ENCODE results near the gene CEP128.

Gene CEP128

DNA sequence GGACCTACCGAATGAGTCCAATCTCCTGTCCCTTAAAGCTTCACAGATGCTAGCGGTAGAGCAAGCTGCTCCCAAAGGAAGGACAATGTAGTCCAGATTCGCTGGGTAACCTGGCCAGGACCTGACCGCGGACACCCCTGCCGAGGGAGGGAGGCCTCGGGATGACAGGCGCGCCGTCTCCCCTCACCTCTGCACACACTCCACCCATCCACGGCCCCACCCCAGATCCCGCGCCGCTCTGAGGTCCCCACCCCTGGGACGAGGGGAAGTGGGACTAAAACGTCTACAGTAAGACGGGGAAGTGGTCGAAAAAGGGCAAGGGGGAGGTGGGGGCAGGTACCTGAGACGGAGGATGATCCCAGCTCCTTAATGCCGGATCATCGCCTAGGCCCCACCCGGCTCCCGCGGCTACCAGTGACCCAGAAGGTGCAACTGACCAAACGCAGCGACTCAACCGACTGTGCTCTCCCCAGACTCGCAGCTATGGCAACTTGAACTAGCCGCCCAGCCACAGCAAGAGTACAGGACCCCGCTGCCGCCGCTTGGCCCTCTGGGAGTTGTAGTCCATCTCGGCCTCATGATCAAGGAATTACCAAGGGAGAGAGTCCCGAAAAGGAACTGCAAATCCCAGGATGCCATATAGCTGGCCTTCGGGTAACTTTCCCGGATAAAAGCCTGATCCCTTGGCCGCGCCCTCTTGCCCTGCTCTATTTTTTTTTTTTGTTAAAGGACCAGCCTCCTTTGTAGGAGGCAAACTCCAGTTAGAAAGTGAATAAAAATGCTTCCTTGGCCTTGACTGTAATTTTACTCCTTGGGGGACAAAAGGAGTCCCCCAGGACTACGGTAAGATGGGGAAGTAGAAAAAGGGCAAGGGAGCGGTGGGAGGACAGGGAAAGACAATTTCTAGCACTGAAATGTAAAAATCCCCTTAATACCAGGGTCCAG lies at the start of gene CEP128:
Gene CEP128, minus strand, starts transcription at position 498 of the 945 bp plus-strand sequence.
- no peaks in the 10 kb centered on the region for H3K9me3 Mint-ChIP-seq
- peaks cover 2% of the 10 kb centered on the region for H3K36me3 Mint-ChIP-seq
- H3K27ac Mint-ChIP-seq, result peak within 1 kb of the TSS; percentile 97
- peaks cover 33% of the 10 kb centered on the region for H3K4me1 Mint-ChIP-seq
- peak within 1 kb of the TSS; percentile 90 for H3K4me3 Mint-ChIP-seq
- H3K27me3 Mint-ChIP-seq, result no peaks in the 10 kb centered on the region

DNA sequence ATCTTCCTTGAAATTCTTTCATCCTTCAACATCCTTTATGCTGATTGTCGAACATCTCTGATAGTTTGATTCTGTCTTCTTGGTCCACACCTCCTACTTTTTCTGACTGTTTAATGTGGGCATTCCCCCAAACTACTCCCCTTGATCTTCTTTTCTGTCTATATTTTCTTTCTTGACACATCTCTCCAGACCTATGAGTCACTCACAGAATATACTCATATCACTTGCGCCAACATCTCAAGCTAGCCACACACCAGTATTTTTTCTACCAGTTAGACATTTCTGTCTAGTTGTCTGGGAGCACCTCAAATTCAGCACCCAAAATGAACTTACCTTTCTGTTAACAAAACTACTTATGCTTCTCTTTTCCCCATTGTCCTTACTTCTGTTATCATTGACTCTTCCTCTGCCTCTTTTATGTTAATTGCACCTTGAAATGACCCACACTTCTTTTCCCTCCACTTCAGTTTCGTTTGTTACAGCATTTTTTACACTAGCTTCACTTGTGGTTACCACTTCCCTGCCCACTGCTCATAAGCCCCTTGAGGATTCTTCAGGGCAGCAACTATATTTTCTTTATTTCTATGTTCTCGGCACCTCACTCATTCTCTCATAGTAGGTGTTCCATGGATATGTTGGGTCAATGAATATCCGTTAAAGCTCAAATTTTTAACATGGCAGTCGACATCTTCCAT lies 47.3 kb upstream of the CEP128 start:
- H3K9me3 Mint-ChIP-seq, result no peaks in the 10 kb centered on the region
- H3K36me3 Mint-ChIP-seq, result no peaks in the 10 kb centered on the region
- H3K27ac Mint-ChIP-seq, result no peak overlapping the region
- H3K27me3 Mint-ChIP-seq, result peaks cover 10% of the 10 kb centered on the region
- H3K4me1 Mint-ChIP-seq, result no peaks in the 10 kb centered on the region
- no peak overlapping the region for H3K4me3 Mint-ChIP-seq

DNA sequence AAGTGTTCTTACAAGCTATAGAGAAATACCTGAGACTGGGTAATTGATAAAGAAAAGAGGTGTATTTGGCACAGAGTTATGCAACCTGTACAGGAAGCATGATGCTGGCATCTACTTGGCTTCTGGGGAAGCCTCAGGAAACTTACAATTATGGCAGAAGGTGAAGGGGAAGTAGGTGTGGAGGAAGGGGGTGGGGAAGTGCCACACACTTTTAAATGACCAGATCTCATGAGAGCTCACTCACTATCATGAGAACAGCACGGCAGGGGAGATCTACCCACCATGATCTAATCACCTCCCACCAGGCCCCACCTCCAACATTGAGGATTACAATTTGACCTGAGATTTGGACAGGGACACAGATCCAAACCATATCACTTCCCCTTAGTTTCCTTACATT lies 46.7 kb upstream of the CEP128 start:
- Mint-ChIP-seq H3K27ac (no peak overlapping the region), H3K9me3 (no peaks in the 10 kb centered on the region), H3K27me3 (peaks cover 10% of the 10 kb centered on the region), H3K4me1 (no peaks in the 10 kb centered on the region), H3K4me3 (no peak overlapping the region), H3K36me3 (no peaks in the 10 kb centered on the region)

DNA sequence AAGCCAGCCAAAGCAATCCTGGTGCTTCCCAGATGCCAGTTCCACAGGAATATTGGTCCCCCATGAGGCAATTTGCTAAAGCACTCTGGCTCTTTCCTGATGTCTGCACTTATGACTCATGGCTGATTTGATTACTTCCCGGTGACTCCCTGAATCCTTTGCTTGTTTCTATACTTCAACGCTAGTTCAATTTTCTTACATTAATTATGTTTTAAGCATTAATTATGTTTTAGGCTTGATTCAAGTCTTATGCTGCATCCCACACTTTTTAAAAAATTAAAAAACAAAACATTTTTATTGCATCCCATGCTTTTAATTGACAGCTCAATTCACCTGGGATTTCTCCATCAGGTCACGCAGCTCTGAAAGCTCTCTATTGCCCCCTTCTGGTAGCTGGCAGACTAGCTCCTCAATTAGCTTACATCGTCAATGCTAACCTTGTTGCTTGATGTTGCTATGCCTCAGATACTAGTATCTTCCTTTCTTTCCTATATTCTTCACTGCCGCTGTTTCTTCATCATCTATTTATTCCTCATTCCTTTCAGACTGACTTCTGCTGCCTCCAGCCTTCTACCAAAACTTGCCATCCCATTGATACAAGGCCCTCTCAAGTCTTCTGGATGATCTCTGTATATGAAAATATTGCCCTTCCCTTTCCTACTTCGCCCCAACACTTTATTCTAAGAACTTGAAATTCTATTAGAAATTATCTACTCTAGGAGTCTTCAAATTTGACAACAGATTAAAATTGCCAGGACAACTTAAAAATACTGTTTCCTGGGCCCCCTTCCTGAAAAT lies 45.9 kb upstream of the CEP128 start:
- H3K4me1 Mint-ChIP-seq, result no peaks in the 10 kb centered on the region
- H3K27me3 Mint-ChIP-seq, result peaks cover 10% of the 10 kb centered on the region
- no peaks in the 10 kb centered on the region for H3K9me3 Mint-ChIP-seq
- H3K4me3 Mint-ChIP-seq, result no peak overlapping the region
- H3K27ac Mint-ChIP-seq, result no peak overlapping the region
- no peaks in the 10 kb centered on the region for H3K36me3 Mint-ChIP-seq

DNA sequence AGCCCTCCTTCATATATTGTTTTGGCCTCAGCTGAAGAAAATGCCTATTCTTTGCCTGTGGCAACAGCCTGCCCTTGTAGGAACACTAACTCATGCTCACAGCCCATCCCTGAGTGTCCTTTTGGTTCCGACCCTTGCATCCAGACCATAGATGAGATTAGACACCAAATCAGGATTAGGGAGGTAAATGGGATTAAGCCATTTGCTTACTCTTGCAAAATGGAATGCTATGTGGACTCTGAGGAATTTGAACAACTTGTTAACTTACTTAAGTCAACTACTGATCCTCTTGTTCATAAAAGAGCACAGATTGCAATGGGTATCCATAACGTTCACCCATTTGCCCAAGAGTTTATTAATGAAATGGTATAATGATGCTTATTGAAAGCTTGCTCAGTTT lies 41.2 kb upstream of the CEP128 start:
- H3K27ac Mint-ChIP-seq, result no peak overlapping the region

GRCh38 chr14:80981673-80982072 lies 40.1 kb upstream of the CEP128 start:
- Mint-ChIP-seq H3K4me1 (peaks cover 9% of the 10 kb centered on the region), H3K27me3 (peaks cover 7% of the 10 kb centered on the region), H3K4me3 (no peak overlapping the region), H3K9me3 (no peaks in the 10 kb centered on the region), H3K36me3 (no peaks in the 10 kb centered on the region), H3K27ac (no peak overlapping the region)

More for the DNA sequence above, 41.2 kb upstream of the CEP128 start:
- H3K9me3 Mint-ChIP-seq, result no peaks in the 10 kb centered on the region
- H3K4me1 Mint-ChIP-seq, result peaks cover 9% of the 10 kb centered on the region
- no peak overlapping the region for H3K4me3 Mint-ChIP-seq
- no peaks in the 10 kb centered on the region for H3K36me3 Mint-ChIP-seq
- peaks cover 7% of the 10 kb centered on the region for H3K27me3 Mint-ChIP-seq

DNA sequence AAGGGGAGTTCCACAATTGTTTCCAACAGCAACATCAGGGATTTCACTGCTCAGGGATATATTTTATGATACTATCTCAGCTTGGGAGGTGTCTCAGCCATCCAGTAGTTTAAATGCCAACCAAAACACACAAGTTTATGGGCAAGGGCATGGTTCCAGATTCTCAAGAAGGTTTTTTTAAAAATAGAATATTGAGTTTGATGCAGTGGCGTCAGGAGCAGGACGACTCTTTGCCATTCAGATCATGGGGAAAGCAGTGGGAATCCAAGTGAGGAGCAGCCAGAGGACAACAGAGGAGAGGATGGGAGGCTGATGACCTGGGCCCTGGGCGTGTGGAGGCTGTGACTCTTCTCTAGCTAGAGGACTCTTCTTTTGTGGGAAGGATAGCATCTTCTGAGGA lies 39.6 kb upstream of the CEP128 start:
- no peak overlapping the region for H3K27ac Mint-ChIP-seq

DNA sequence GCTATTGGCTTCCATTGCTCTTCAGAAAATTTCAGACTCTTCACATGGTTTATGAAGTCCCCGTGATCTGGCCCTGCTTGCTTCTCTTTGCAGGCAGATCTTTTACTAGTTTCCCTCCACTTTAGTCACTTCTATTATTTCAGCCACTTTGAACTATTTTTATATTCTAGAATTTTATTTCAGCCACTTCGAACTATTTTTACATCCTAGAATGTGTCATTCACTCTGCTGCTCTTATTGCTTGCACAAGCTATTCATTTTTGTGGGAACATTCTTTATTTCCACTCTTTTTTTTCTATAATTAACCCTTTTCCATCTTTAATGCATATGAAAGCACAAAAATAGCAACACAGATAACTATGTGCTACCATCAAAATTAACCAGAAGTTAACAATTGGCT lies 38.4 kb upstream of the CEP128 start:
- Mint-ChIP-seq H3K27ac (no peak overlapping the region), H3K36me3 (no peaks in the 10 kb centered on the region), H3K27me3 (peaks cover 4% of the 10 kb centered on the region), H3K4me3 (no peak overlapping the region), H3K4me1 (peaks cover 9% of the 10 kb centered on the region), H3K9me3 (no peaks in the 10 kb centered on the region)

More for the DNA sequence above, 39.6 kb upstream of the CEP128 start:
- H3K27me3 Mint-ChIP-seq, result peaks cover 7% of the 10 kb centered on the region
- H3K4me1 Mint-ChIP-seq, result peaks cover 9% of the 10 kb centered on the region
- no peaks in the 10 kb centered on the region for H3K9me3 Mint-ChIP-seq
- no peak overlapping the region for H3K4me3 Mint-ChIP-seq
- no peaks in the 10 kb centered on the region for H3K36me3 Mint-ChIP-seq

DNA sequence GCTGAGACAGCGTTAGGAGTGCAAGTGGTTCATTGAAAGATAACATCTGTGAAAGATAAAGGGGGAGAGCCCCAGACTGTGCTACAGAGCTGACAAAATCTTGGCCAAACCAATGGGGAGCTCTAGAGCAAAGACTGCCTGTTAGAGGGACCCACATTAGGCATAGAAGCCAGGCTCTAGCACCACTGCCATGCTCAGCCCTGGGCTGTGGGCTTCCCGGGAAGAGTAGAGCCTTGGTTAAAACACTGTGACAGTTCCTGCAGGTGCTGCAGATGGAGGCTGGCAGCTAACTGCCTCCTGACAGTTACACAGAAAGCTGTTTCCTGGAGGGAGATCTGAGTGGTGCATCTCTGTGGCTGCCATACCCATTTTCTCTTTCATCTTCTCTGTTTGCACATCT lies 36.9 kb upstream of the CEP128 start:
- no peak overlapping the region for H3K27ac Mint-ChIP-seq
- H3K27me3 Mint-ChIP-seq, result peaks cover 1% of the 10 kb centered on the region
- peaks cover 9% of the 10 kb centered on the region for H3K4me1 Mint-ChIP-seq
- no peaks in the 10 kb centered on the region for H3K36me3 Mint-ChIP-seq
- no peak overlapping the region for H3K4me3 Mint-ChIP-seq
- no peaks in the 10 kb centered on the region for H3K9me3 Mint-ChIP-seq

DNA sequence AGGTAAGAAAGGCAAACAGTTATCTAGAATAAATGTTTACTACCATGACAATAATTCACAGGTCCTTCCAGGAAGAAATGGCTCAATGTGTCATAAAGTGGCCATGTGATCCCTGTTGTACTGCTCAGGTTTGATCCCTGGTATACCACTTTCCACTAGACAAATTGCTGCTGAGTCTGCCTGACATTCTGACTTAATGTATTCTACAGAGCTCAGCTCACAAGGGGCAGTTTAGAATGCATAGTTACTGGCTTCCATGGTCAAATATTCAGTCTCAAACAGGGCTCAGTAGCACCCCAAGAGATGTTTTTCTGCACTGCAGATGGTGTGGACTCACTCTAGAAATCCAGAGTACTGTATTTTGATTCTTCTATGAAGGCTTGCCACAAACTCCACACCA lies 35.7 kb upstream of the CEP128 start:
- H3K36me3 Mint-ChIP-seq, result no peaks in the 10 kb centered on the region
- H3K27me3 Mint-ChIP-seq, result peaks cover 7% of the 10 kb centered on the region
- no peak overlapping the region for H3K27ac Mint-ChIP-seq
- H3K4me1 Mint-ChIP-seq, result peaks cover 9% of the 10 kb centered on the region
- no peak overlapping the region for H3K4me3 Mint-ChIP-seq
- no peaks in the 10 kb centered on the region for H3K9me3 Mint-ChIP-seq

DNA sequence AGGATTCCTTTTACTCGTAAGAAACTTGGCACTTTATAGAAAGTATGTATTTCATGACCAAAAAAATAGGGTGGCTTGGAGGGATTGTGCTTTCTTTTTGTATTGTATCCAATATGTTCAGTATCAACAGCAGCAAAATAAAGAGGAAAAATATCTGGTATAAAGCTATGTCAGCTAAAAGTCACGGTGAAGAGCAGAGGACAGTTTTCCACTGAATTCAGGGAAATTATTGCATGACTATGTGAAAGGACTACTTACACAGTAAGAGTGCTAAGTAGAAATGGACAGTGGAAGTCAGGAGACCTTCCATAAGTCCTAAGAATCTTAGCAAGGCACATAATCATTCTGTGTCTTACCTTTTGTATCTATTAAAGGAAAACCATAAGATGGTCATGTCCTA lies 33.1 kb upstream of the CEP128 start:
- Mint-ChIP-seq H3K27ac (no peak overlapping the region), H3K9me3 (no peaks in the 10 kb centered on the region), H3K36me3 (no peaks in the 10 kb centered on the region), H3K4me3 (no peak overlapping the region), H3K4me1 (peaks cover 9% of the 10 kb centered on the region), H3K27me3 (peaks cover 7% of the 10 kb centered on the region)

- Mint-ChIP-seq H3K4me1 (peaks cover 9% of the 10 kb centered on the region), H3K27me3 (peaks cover 7% of the 10 kb centered on the region), H3K9me3 (no peaks in the 10 kb centered on the region), H3K27ac (no peak overlapping the region), H3K36me3 (no peaks in the 10 kb centered on the region), H3K4me3 (no peak overlapping the region)
Observed at GRCh38 chr14:80973931-80974641, 32.5 kb upstream of the CEP128 start.

GRCh38 chr14:80965037-80965436 lies 23.5 kb upstream of the CEP128 start:
- H3K36me3 Mint-ChIP-seq, result no peaks in the 10 kb centered on the region
- H3K27ac Mint-ChIP-seq, result no peak overlapping the region
- H3K9me3 Mint-ChIP-seq, result no peaks in the 10 kb centered on the region
- peaks cover 4% of the 10 kb centered on the region for H3K27me3 Mint-ChIP-seq
- no peak overlapping the region for H3K4me3 Mint-ChIP-seq
- peaks cover 5% of the 10 kb centered on the region for H3K4me1 Mint-ChIP-seq

- Mint-ChIP-seq H3K27me3 (no peaks in the 10 kb centered on the region), H3K9me3 (no peaks in the 10 kb centered on the region), H3K4me3 (peak overlapping the region; percentile 66), H3K36me3 (no peaks in the 10 kb centered on the region), H3K4me1 (peaks cover 50% of the 10 kb centered on the region), H3K27ac (peak overlapping the region; percentile 90)
Observed at GRCh38 chr14:80959496-80959895, 18.0 kb upstream of the CEP128 start.

GRCh38 chr14:80958939-80959338 lies 17.4 kb upstream of the CEP128 start:
- no peaks in the 10 kb centered on the region for H3K36me3 Mint-ChIP-seq

More at GRCh38 chr14:80958939-80959338, 17.4 kb upstream of the CEP128 start:
- no peaks in the 10 kb centered on the region for H3K27me3 Mint-ChIP-seq
- H3K4me1 Mint-ChIP-seq, result peaks cover 52% of the 10 kb centered on the region
- no peaks in the 10 kb centered on the region for H3K9me3 Mint-ChIP-seq
- H3K4me3 Mint-ChIP-seq, result peak overlapping the region; percentile 66
- H3K27ac Mint-ChIP-seq, result no peak overlapping the region
